ENCODE results near the gene HOXA6.

HOXA6 gene

DNA sequence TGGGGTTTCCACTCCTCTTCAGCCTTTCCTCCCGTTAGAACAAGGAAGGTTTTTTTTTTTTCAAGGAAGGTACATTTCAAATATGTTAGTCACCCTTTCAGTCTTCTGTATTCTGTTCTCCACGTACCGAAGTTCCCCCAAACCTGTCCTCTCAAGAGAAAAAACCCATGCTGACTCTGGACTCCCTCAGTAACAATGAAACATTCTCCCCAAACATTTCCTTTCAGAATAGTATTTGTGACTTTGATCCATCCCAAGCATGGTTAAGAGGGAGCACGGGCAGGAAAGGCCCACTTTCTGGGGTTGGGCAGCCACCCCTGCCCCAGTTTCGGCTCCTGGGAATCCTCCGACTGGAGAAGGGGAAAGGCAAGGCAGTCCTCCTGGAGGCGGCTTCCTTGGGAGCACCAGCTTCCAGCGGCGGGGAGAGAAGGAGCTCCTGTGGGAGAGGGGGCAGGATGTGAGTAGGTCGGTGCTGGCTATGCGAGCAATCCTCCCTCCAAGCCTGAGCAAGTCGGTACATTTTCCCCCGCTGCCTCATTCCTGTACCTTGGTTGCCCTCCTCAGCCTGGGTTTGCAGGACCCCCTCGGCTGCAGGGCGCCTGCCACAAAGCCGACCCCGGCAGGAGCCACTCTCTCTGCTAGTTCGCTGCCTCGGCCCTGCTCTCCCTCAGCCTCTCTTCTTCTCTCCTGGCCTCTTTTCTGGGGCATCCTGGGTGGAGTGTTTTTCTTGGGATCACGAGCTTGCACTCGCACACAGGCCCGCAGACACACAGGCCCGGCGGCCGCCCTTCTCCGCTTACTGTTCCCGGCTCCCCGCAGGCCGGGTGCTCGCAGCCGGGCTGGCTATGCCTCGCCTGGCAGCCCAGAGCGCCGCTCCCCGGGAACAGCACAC lies 49.6 kb downstream of the HOXA6 start:
- Mint-ChIP-seq H3K27ac (no peak overlapping the region), H3K4me3 (peak overlapping the region; percentile 71), H3K36me3 (ENCODE audit: low read depth) (peaks cover 18% of the 10 kb centered on the region), H3K27me3 (ENCODE audit: low read depth) (peaks cover 86% of the 10 kb centered on the region), H3K9me3 (no peaks in the 10 kb centered on the region), H3K4me1 (ENCODE audit: low read depth) (peaks cover 14% of the 10 kb centered on the region)

DNA sequence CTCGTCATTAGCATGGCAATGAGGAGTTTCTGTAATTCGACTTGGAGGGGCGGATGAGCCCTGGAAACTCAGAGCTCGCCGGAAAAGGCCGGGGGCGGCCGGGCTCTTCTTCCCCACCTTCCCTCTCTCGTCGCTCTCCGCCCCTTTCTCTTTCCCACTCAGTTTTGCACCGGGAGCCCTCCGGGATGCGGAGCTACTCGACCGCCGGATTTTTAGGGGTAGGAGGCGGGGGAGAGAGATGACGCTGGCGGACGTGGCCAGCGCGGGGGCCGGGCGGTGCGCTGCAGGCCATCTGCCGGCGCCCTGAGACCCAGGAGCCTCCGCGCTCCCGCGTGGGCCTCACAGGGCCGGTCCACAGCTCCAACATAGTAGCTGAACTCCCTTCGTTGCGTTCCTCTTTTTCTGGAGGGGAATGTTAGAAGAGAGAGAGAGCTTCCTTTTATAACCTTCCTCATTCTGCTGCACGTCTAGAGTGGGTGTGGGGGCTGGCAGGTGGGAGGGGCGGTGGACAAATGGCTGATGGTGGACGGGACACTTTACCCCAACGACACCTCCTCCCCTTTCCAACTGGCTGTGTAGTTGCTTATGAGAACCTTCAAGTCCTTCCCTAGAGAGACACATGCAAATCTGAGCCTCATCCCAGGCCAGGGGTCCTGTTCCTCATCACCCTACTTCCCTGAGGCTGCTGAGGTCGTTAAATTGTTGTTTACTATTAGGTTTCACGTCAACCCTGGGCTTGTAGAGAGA lies 50.6 kb downstream of the HOXA6 start:
- Mint-ChIP-seq H3K36me3 (ENCODE audit: low read depth) (peaks cover 15% of the 10 kb centered on the region), H3K4me1 (ENCODE audit: low read depth) (peaks cover 12% of the 10 kb centered on the region), H3K27ac (peak overlapping the region; percentile 12), H3K9me3 (no peaks in the 10 kb centered on the region), H3K27me3 (ENCODE audit: low read depth) (peaks cover 87% of the 10 kb centered on the region), H3K4me3 (peak overlapping the region; percentile 80)

GRCh38 chr7:27095897-27096767 lies 51.4 kb downstream of the HOXA6 start, which contains the start of gene HOXA1:
Gene HOXA1 (minus strand): TSS chr7:27096000. CDS start chr7:27095912, 88 bp downstream.
- peaks cover 12% of the 10 kb centered on the region for H3K4me1 Mint-ChIP-seq (ENCODE audit: low read depth)
- peak within 1 kb of the TSS; percentile 80 for H3K4me3 Mint-ChIP-seq
- no peaks in the 10 kb centered on the region for H3K9me3 Mint-ChIP-seq
- H3K36me3 Mint-ChIP-seq (ENCODE audit: low read depth) = peaks cover 12% of the 10 kb centered on the region
- H3K27me3 Mint-ChIP-seq (ENCODE audit: low read depth) = peaks cover 87% of the 10 kb centered on the region
- peak within 1 kb of the TSS; percentile 73 for H3K27ac Mint-ChIP-seq
